Neural progenitor cell (in vitro differentiated cells): Measurements from ENCODE around the gene SNAI3. TPM values are rescaled to one million over a fixed set of nuclear protein-coding genes. Genes with fewer than 3 reads are reported as not detected.
A peak's percentile ranks its signal among the peaks of the same experiment; 100 is the strongest.

Source experiments
- DNase-seq: peaks from one replicate; pipeline ENCODE4 v3.0.0-alpha.2; 2016; ENCODE audit warnings: low spot score
- H2AFZ ChIP-seq: fragments of 200-600 bp; sonication (generic); replicated peaks from 2 replicates; pipeline ENCODE4 v1.6.1; 2016; ENCODE audit warnings: antibody characterized with exemption
- H3F3A ChIP-seq: fragments of 200-600 bp; sonication (generic); 2 replicates; pipeline ENCODE4 v1.6.1; 2016; ENCODE audit warnings: antibody characterized with exemption, low read depth
- H3K27ac ChIP-seq: fragments of 200-600 bp; sonication (generic); 2 replicates; pipeline ENCODE4 v1.5.1; 2016; ENCODE audit warnings: mild to moderate bottlenecking
- H3K27me3 ChIP-seq: fragments of 200-600 bp; sonication (generic); 2 replicates; pipeline ENCODE4 v1.6.1; 2016; ENCODE audit warnings: mild to moderate bottlenecking, moderate library complexity
- H3K36me3 ChIP-seq: fragments of 200-600 bp; sonication (generic); 2 replicates; pipeline ENCODE4 v1.5.1; 2016
- H3K4me1 ChIP-seq: fragments of 200-600 bp; sonication (generic); 2 replicates; pipeline ENCODE4 v1.6.1; 2016; ENCODE audit warnings: mixed run types
- H3K4me2 ChIP-seq: fragments of 200-600 bp; sonication (generic); 2 replicates; pipeline ENCODE4 v1.6.1; 2016
- H3K4me3 ChIP-seq: fragments of 200-600 bp; sonication (generic); 2 replicates; pipeline ENCODE4 v1.5.1; 2016
- H3K79me2 ChIP-seq: fragments of 200-600 bp; sonication (generic); 2 replicates; pipeline ENCODE4 v1.6.1; 2016; ENCODE audit warnings: low read depth
- H3K9ac ChIP-seq: fragments of 200-600 bp; sonication (generic); 2 replicates; pipeline ENCODE4 v1.6.1; 2016
- H3K9me3 ChIP-seq: fragments of 200-600 bp; sonication (generic); 2 replicates; pipeline ENCODE4 v1.5.1; 2016; ENCODE audit warnings: low read depth
- H4K20me1 ChIP-seq: fragments of 200-600 bp; sonication (generic); 2 replicates; pipeline ENCODE4 v1.6.1; 2016; ENCODE audit warnings: low read depth
- H3K27ac Mint-ChIP-seq: 3 replicates; pipeline ENCODE4 v1.8.0; 2021; ENCODE audit warnings: mixed read lengths
- H3K27me3 Mint-ChIP-seq: 2 replicates; pipeline ENCODE4 v1.8.0; 2022; ENCODE audit warnings: low read depth, mild to moderate bottlenecking, inconsistent platforms, moderate library complexity, mixed read lengths; ENCODE audit not compliant: insufficient read depth
- H3K36me3 Mint-ChIP-seq: 3 replicates; pipeline ENCODE4 v1.8.0; 2021; ENCODE audit warnings: mixed read lengths
- H3K4me1 Mint-ChIP-seq: 3 replicates; pipeline ENCODE4 v1.8.0; 2021; ENCODE audit warnings: mixed read lengths
- H3K4me3 Mint-ChIP-seq: 3 replicates; pipeline ENCODE4 v1.8.0; 2021; ENCODE audit warnings: mild to moderate bottlenecking, moderate library complexity, mixed read lengths
- H3K9me3 Mint-ChIP-seq: 3 replicates; pipeline ENCODE4 v1.8.0; 2020; ENCODE audit warnings: mixed read lengths
- CTCF ChIP-seq: fragments of 200-600 bp; sonication (generic); IDR thresholded peaks from 2 replicates; pipeline ENCODE4 v1.5.1; 2017; ENCODE audit warnings: antibody characterized with exemption, mild to moderate bottlenecking
- EZH2 ChIP-seq: fragments of 200-600 bp; sonication (generic); IDR thresholded peaks from 2 replicates; pipeline ENCODE4 v1.6.1; 2017; ENCODE audit warnings: antibody characterized with exemption, mild to moderate bottlenecking, moderate library complexity
- EZH2phosphoT487 ChIP-seq: fragments of 200-600 bp; sonication (generic); IDR thresholded peaks from 2 replicates; pipeline ENCODE4 v1.6.1; 2017; ENCODE audit warnings: antibody characterized with exemption
- total RNA-seq: library from RNA; depleted of rRNA; stranded (reverse); fragments of >200 nt; gene quantifications from 2 replicates; pipeline ENCODE4 v1.2.3, GENCODE V29; 2015; ENCODE audit warnings: low replicate concordance

SNAI3 gene
- total RNA-seq, 1 donor from 2014 or later = not detected

- Mint-ChIP-seq H3K4me3 (no peak overlapping the region), H3K9me3 (no peaks in the 10 kb centered on the region), H3K27me3 (peaks cover 27% of the 10 kb centered on the region), H3K27ac (no peak overlapping the region), H3K36me3 (no peaks in the 10 kb centered on the region), H3K4me1 (peaks cover 7% of the 10 kb centered on the region)
- H3K27me3 ChIP-seq = peaks cover 32% of the 10 kb centered on the region
- no peak overlapping the region for H3K9ac ChIP-seq
- peaks cover 12% of the 10 kb centered on the region for H3K4me1 ChIP-seq
- no peak for TF ChIP-seq EZH2phosphoT487
- TF ChIP-seq CTCF = no peak
- no peak for TF ChIP-seq EZH2
- H3K9me3 ChIP-seq = no peaks in the 10 kb centered on the region
- no peaks in the 10 kb centered on the region for H3K36me3 ChIP-seq
- no peak overlapping the region for H3K27ac ChIP-seq
- H3K4me2 ChIP-seq = no peak overlapping the region
- H3K79me2 ChIP-seq = no peaks in the 10 kb centered on the region
- no peak for DNase-seq
- H4K20me1 ChIP-seq = peaks cover 2% of the 10 kb centered on the region
- H3F3A ChIP-seq = peaks cover 23% of the 10 kb centered on the region
- no peak overlapping the region for H3K4me3 ChIP-seq
- no peak overlapping the region for H2AFZ ChIP-seq
Observed at GRCh38 chr16:88681709-88682451, 4.4 kb downstream of the SNAI3 start.

- Histone ChIP-seq H2AFZ (no peak overlapping the region), H3K4me2 (no peak overlapping the region), H3K4me3 (no peak overlapping the region), H3K27ac (no peak overlapping the region), H3F3A (peaks cover 19% of the 10 kb centered on the region), H3K79me2 (no peaks in the 10 kb centered on the region), H3K9me3 (no peaks in the 10 kb centered on the region), H3K9ac (no peak overlapping the region), H4K20me1 (no peaks in the 10 kb centered on the region), H3K27me3 (peaks cover 27% of the 10 kb centered on the region), H3K4me1 (peaks cover 8% of the 10 kb centered on the region), H3K36me3 (no peaks in the 10 kb centered on the region)
- H3K4me3 Mint-ChIP-seq = no peak overlapping the region
- peaks cover 24% of the 10 kb centered on the region for H3K27me3 Mint-ChIP-seq
- DNase-seq = peak; percentile 43
- peaks cover 7% of the 10 kb centered on the region for H3K4me1 Mint-ChIP-seq
- no peaks in the 10 kb centered on the region for H3K36me3 Mint-ChIP-seq
- H3K27ac Mint-ChIP-seq = no peak overlapping the region
- no peaks in the 10 kb centered on the region for H3K9me3 Mint-ChIP-seq
- TF ChIP-seq EZH2phosphoT487 = no peak
- TF ChIP-seq CTCF = peak; percentile 46
- no peak for TF ChIP-seq EZH2
Observed at GRCh38 chr16:88681084-88681680, 5.1 kb downstream of the SNAI3 start.

GRCh38 chr16:88680554-88681083, 5.7 kb downstream of the SNAI3 start:
- Mint-ChIP-seq H3K4me1 (peaks cover 7% of the 10 kb centered on the region), H3K36me3 (no peaks in the 10 kb centered on the region), H3K4me3 (no peak overlapping the region), H3K9me3 (no peaks in the 10 kb centered on the region), H3K27ac (no peak overlapping the region), H3K27me3 (peaks cover 24% of the 10 kb centered on the region)
- Histone ChIP-seq H3K27me3 (peaks cover 21% of the 10 kb centered on the region), H3K4me1 (peaks cover 5% of the 10 kb centered on the region), H3K79me2 (no peaks in the 10 kb centered on the region), H3K27ac (no peak overlapping the region), H3K9ac (no peak overlapping the region), H4K20me1 (no peaks in the 10 kb centered on the region), H3K4me3 (no peak overlapping the region), H3K36me3 (no peaks in the 10 kb centered on the region), H2AFZ (no peak overlapping the region), H3K9me3 (no peaks in the 10 kb centered on the region), H3K4me2 (no peak overlapping the region), H3F3A (peaks cover 19% of the 10 kb centered on the region)
- TF ChIP-seq EZH2phosphoT487 (no peak), EZH2 (no peak), CTCF (no peak)
- no peak for DNase-seq
